Measurements from ENCODE around the gene RPS3. TPM values are rescaled to one million over a fixed set of nuclear protein-coding genes. Genes with fewer than 3 reads are reported as not detected.
A peak's percentile ranks its signal among the peaks of the same experiment; 100 is the strongest.

RPS3 gene
- total RNA-seq, 3 donors from 2014 or later: 4,010 to 4,371 (median 4,184) TPM

DNA sequence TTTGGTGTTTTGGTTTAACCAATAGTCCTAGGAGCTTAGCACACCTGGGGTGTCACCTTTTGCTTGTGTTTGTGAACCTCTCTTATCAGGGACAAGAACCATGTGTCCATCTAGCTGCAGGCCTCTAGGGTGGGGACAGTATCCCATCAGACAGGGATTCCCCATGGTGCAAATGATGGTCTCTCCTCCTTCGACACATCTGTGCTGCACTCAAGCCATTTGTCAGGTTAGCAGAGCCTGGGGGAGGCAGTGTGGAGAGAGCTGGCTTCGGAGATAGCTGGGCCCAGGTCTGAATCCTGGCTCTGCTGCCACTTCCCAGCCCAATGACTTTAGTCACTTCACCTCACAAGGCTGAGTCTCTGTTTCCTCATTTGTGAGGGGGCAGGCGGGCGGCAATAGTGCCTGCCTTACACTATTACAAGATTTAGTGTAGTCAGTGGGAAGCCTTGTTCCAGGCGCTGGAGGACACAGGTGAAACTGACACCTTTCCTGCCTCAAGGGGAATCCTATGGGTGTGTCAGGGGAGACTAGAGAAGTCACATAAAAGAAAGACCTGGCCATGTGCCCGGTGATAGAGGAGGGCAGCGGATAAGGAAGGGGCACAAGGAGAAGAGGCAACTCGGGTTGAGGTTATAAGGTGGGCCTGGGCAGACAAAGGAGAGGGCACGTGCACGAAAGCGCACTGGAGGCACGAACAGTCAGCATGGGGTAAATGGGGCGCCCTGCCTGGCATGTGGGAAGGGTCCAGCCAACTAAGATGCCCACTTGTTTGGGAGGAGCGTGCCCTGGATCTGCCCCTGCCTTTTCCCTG lies 21.1 kb downstream of the RPS3 start:
- no peak for ATAC-seq
- Mint-ChIP-seq H3K9me3 (no peaks in the 10 kb centered on the region), H3K36me3 (ENCODE audit: insufficient read depth) (peaks cover 3% of the 10 kb centered on the region), H3K4me1 (ENCODE audit: low read depth) (no peaks in the 10 kb centered on the region), H3K27me3 (ENCODE audit: low read depth) (no peaks in the 10 kb centered on the region), H3K4me3 (no peak overlapping the region)
- no peak for DNase-seq

- peak in 1 of 2 donors; percentile 27 for ATAC-seq
Observed at GRCh38 chr11:75421035-75421602, 21.8 kb downstream of the RPS3 start.

GRCh38 chr11:75421902-75422247 lies 22.6 kb downstream of the RPS3 start:
- Mint-ChIP-seq H3K4me1 (ENCODE audit: low read depth) (no peaks in the 10 kb centered on the region), H3K4me3 (no peak overlapping the region), H3K27me3 (ENCODE audit: low read depth) (no peaks in the 10 kb centered on the region), H3K36me3 (ENCODE audit: insufficient read depth) (peaks cover 1% of the 10 kb centered on the region), H3K9me3 (no peaks in the 10 kb centered on the region)
- ATAC-seq: no peak
- no peak for DNase-seq

More at GRCh38 chr11:75421035-75421602, 21.8 kb downstream of the RPS3 start:
- Mint-ChIP-seq H3K4me1 (ENCODE audit: low read depth) (no peaks in the 10 kb centered on the region), H3K36me3 (ENCODE audit: insufficient read depth) (peaks cover 3% of the 10 kb centered on the region), H3K27me3 (ENCODE audit: low read depth) (no peaks in the 10 kb centered on the region), H3K4me3 (no peak overlapping the region), H3K9me3 (no peaks in the 10 kb centered on the region)
- no peak for DNase-seq

DNA sequence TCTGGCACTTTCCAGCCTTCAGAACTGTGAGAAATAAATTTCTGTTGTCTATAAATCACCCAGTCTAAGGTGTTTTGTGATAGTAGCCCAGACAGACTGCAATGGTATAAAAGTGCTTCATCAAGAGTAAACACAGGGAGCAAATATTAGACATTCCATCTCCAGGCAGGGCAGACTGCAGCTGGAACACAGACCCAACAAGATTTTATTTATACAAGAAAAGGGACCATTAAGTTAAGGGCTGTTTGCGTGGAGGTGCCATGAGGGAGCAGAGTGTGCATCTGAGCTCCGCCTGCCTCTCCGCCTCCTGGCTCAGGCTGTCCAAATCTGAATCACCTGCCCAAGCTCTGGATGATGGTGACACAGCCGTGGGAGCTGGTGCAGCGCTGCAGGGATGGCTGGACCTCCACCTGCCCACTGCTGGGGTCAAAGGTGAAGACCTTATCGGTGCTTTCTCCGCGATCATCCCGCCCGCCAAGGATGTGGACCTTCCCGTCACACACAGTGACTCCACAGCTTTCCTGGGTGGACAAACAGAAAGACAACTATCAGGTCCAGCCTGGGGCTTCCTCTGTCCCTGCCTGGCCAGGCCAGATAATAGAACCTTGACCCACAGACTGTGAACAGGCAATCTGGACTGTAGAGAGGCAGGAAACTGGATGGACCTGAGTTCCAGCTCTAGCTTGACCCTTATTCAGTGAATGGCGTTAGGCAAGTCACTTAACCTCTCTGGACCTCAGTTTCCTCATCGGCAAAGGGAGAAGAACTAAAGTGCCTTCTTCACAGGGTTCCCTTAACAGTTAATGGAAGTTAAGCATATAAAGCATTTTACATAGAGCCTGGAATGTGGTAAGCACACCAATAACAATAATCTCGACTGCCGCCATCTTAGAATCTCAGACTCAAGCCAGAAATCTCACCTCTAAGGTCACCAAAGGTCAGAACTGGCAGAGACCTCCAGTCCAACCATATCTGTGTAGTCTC lies 23.2 kb downstream of the RPS3 start:
- DNase-seq (no peak), ATAC-seq (no peak)
- Mint-ChIP-seq H3K36me3 (ENCODE audit: insufficient read depth) (no peaks in the 10 kb centered on the region), H3K4me1 (ENCODE audit: low read depth) (no peaks in the 10 kb centered on the region), H3K4me3 (no peak overlapping the region), H3K27me3 (ENCODE audit: low read depth) (no peaks in the 10 kb centered on the region), H3K9me3 (no peaks in the 10 kb centered on the region)

DNA sequence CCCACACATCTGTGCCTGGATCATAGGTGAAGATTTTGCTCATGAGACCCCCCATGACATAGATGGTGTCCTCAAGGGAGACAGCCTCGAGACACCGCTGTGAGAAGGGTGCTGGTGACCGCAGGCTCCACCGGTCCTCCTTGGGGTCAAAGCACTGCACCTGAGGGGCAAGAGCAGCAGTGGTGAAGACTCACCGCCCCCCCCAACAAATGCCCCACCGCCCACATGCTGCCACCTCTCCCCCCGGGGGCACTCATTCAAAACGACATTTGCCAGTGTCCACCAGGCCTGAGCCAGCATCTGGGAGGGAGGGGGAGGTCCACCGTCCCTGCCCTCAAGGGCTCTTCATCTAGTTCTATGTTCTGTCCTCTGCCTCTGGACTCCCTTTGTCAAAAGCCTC lies 24.4 kb downstream of the RPS3 start:
- no peak for DNase-seq
- H3K27me3 Mint-ChIP-seq (ENCODE audit: low read depth): peaks cover 3% of the 10 kb centered on the region
- H3K9me3 Mint-ChIP-seq: no peaks in the 10 kb centered on the region
- H3K4me1 Mint-ChIP-seq (ENCODE audit: low read depth): peaks cover 1% of the 10 kb centered on the region
- H3K36me3 Mint-ChIP-seq (ENCODE audit: insufficient read depth): no peaks in the 10 kb centered on the region
- ATAC-seq: no peak
- H3K4me3 Mint-ChIP-seq: no peak overlapping the region

GRCh38 chr11:75424396-75424795 lies 25.1 kb downstream of the RPS3 start:
- H3K27me3 Mint-ChIP-seq (ENCODE audit: low read depth): peaks cover 9% of the 10 kb centered on the region
- H3K9me3 Mint-ChIP-seq: no peaks in the 10 kb centered on the region
- no peak for ATAC-seq
- no peak overlapping the region for H3K4me3 Mint-ChIP-seq
- no peaks in the 10 kb centered on the region for H3K36me3 Mint-ChIP-seq (ENCODE audit: insufficient read depth)
- peaks cover 8% of the 10 kb centered on the region for H3K4me1 Mint-ChIP-seq (ENCODE audit: low read depth)
- no peak for DNase-seq

GRCh38 chr11:75425422-75425821 lies 26.1 kb downstream of the RPS3 start:
- H3K9me3 Mint-ChIP-seq: no peaks in the 10 kb centered on the region
- H3K36me3 Mint-ChIP-seq (ENCODE audit: insufficient read depth): no peaks in the 10 kb centered on the region
- DNase-seq (no peak), ATAC-seq (no peak)
- no peak overlapping the region for H3K4me3 Mint-ChIP-seq
- peaks cover 9% of the 10 kb centered on the region for H3K4me1 Mint-ChIP-seq (ENCODE audit: low read depth)
- H3K27me3 Mint-ChIP-seq (ENCODE audit: low read depth): peaks cover 10% of the 10 kb centered on the region

GRCh38 chr11:75426720-75427086 lies 27.4 kb downstream of the RPS3 start:
- DNase-seq: no peak
- H3K9me3 Mint-ChIP-seq: no peaks in the 10 kb centered on the region
- H3K36me3 Mint-ChIP-seq (ENCODE audit: insufficient read depth): no peaks in the 10 kb centered on the region
- peaks cover 16% of the 10 kb centered on the region for H3K4me1 Mint-ChIP-seq (ENCODE audit: low read depth)
- H3K4me3 Mint-ChIP-seq: no peak overlapping the region
- peaks cover 23% of the 10 kb centered on the region for H3K27me3 Mint-ChIP-seq (ENCODE audit: low read depth)
- ATAC-seq: no peak

DNA sequence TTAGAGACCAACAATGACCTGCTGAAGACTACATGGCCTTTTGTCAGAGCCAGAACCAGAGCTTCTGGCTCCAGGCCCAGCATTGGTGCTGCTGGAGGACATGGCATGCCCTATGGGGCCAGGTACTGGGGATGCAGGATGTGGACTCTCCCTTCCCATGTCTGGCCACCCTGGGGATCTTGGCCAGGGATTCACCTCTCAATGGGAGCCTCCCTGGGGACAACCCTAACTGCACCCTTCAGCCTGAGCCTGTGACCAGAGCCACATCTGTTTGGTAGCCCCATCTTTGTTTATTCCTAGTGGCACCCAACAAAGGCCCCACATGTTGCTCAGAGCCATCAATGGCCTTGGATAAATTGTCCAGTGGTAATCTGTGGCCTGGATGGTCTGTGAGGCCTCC lies 27.9 kb downstream of the RPS3 start:
- no peak for ATAC-seq
- Mint-ChIP-seq H3K27me3 (ENCODE audit: low read depth) (peaks cover 28% of the 10 kb centered on the region), H3K9me3 (no peaks in the 10 kb centered on the region), H3K4me3 (no peak overlapping the region), H3K4me1 (ENCODE audit: low read depth) (peaks cover 16% of the 10 kb centered on the region), H3K36me3 (ENCODE audit: insufficient read depth) (no peaks in the 10 kb centered on the region)
- DNase-seq: no peak

GRCh38 chr11:75428281-75428724 lies 29.0 kb downstream of the RPS3 start:
- Mint-ChIP-seq H3K4me3 (peak overlapping the region; percentile 47), H3K4me1 (ENCODE audit: low read depth) (peaks cover 16% of the 10 kb centered on the region), H3K9me3 (no peaks in the 10 kb centered on the region), H3K27me3 (ENCODE audit: low read depth) (peaks cover 37% of the 10 kb centered on the region), H3K36me3 (ENCODE audit: insufficient read depth) (no peaks in the 10 kb centered on the region)
- peak; percentile 40 for DNase-seq
- ATAC-seq: peak; percentile 37 to 74

DNA sequence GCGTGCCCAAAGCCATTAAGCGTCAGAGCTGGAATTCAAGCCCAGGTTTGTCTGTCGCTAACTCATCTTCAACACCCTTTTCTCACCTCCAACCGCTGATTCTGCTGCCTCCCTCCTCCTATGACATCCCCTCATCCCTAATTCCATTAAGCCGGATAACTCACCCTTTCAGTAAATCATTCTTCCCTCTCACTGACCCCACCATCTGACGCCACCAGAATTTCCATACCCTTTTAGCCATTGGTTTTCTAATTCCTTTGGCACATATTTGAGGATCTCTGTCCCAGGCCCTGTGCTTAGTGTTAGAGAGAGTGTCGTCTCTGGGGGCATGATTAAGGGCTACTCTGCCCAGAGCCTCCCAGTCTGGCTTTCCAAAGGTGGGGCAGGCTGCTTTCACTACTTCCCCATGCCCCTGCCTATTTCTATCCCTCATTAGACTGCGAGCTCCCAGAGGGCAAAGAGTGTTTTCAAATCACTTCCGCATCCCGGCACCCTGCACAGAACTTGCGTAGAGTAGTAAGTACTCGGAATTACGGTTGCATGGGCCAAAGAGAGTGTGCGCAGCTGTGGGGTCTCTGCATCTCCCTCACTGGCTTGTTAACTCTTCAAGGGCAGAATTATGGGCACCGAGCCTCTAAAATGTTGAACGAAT lies 29.8 kb downstream of the RPS3 start:
- no peak for DNase-seq
- Mint-ChIP-seq H3K4me1 (ENCODE audit: low read depth) (peaks cover 16% of the 10 kb centered on the region), H3K9me3 (no peaks in the 10 kb centered on the region), H3K27me3 (ENCODE audit: low read depth) (peaks cover 39% of the 10 kb centered on the region), H3K36me3 (ENCODE audit: insufficient read depth) (no peaks in the 10 kb centered on the region), H3K4me3 (peak overlapping the region; percentile 76)
- no peak for ATAC-seq

- no peak for DNase-seq
- no peak for ATAC-seq
- Mint-ChIP-seq H3K27me3 (ENCODE audit: low read depth) (peaks cover 41% of the 10 kb centered on the region), H3K4me3 (peak overlapping the region; percentile 76), H3K36me3 (ENCODE audit: insufficient read depth) (no peaks in the 10 kb centered on the region), H3K4me1 (ENCODE audit: low read depth) (peaks cover 16% of the 10 kb centered on the region), H3K9me3 (no peaks in the 10 kb centered on the region)
Observed at GRCh38 chr11:75429641-75429901, 30.3 kb downstream of the RPS3 start.

- no peaks in the 10 kb centered on the region for H3K9me3 Mint-ChIP-seq
- H3K36me3 Mint-ChIP-seq (ENCODE audit: insufficient read depth): no peaks in the 10 kb centered on the region
- peaks cover 16% of the 10 kb centered on the region for H3K4me1 Mint-ChIP-seq (ENCODE audit: low read depth)
- peak; percentile 49 for DNase-seq
- ATAC-seq: peak; percentile 80 to 81
- peaks cover 45% of the 10 kb centered on the region for H3K27me3 Mint-ChIP-seq (ENCODE audit: low read depth)
- peak overlapping the region; percentile 72 for H3K4me3 Mint-ChIP-seq
Observed at GRCh38 chr11:75429902-75430713, 30.8 kb downstream of the RPS3 start.
